Epithelial cell of proximal tubule (primary cell): ENCODE results near the gene TRERF1. TPM values are rescaled to one million over a fixed set of nuclear protein-coding genes. Genes with fewer than 3 reads are reported as not detected.
A peak's percentile ranks its signal among the peaks of the same experiment; 100 is the strongest.

Source experiments
- DNase-seq: peaks from one replicate; pipeline ENCODE4 v3.0.0-alpha.2; 2011; ENCODE audit warnings: low read depth
- H3K4me3 ChIP-seq: 2 replicates; pipeline ENCODE4 v1.5.1; 2011; ENCODE audit warnings: low read depth, mild to moderate bottlenecking, low read length
- CTCF ChIP-seq: conservative IDR thresholded peaks from 2 replicates; pipeline ENCODE4 v1.5.1; 2012; ENCODE audit warnings: low read depth, mild to moderate bottlenecking, low read length
- total RNA-seq: library from RNA; depleted of rRNA; stranded (reverse); fragments of >200 nt; gene quantifications from 2 replicates; pipeline ENCODE4 v1.2.3, GENCODE V29; 2015

TRERF1 gene
- total RNA-seq, 1 donor from 2014 or later: 2.2 TPM

- TF ChIP-seq CTCF: no peak
- H3K4me3 ChIP-seq: no peak overlapping the region
- DNase-seq: no peak
These were observed 28.5 kb downstream of the TRERF1 start for GRCh38 chr6:42423244-42423643.

DNA sequence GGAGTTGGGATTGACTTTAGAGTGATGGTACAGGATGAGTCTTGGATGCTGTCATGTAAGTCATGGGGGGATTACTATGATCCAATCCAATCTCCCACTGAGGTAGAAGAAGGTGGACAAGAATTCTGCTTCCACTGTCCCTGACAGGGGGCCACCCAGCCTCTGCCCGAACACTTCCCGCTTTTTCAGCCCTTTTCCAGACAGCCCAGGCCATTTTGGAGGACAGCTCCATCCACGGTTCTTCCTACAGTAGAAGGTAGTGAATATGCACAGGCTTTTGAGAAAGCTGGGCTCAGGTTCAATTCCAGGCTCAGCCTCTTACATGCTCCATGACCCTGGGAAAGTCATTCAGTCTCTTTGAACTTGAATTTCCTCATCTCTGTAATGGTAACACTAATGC lies 31.0 kb downstream of the TRERF1 start:
- TF ChIP-seq CTCF: no peak
- no peak overlapping the region for H3K4me3 ChIP-seq
- no peak for DNase-seq

GRCh38 chr6:42419490-42420280 lies 32.0 kb downstream of the TRERF1 start:
- TF ChIP-seq CTCF: peak; percentile 12
- H3K4me3 ChIP-seq: no peak overlapping the region
- no peak for DNase-seq

DNA sequence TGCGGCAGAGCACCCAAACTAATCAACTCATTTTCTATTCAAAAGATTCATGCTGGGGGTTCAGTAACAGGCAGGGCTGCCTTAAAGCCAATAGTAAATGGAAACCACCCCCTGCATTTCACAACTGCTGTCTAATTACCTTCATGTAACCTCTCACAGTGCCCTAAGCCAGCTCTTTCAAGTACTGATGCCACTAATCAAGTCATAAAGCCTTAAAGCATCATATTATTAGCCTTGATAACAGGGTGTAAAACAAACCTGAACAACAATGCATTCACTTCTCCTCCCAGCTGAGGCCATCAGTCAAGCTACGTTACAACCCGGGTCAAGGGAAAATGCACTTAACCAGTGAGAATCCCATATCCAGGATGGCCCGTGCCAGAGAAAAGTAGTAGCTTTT lies 33.0 kb downstream of the TRERF1 start:
- no peak for TF ChIP-seq CTCF
- no peak overlapping the region for H3K4me3 ChIP-seq
- no peak for DNase-seq

- TF ChIP-seq CTCF: no peak
- no peak for DNase-seq
- H3K4me3 ChIP-seq: no peak overlapping the region
These were observed 34.0 kb downstream of the TRERF1 start for GRCh38 chr6:42417641-42418112.

DNA sequence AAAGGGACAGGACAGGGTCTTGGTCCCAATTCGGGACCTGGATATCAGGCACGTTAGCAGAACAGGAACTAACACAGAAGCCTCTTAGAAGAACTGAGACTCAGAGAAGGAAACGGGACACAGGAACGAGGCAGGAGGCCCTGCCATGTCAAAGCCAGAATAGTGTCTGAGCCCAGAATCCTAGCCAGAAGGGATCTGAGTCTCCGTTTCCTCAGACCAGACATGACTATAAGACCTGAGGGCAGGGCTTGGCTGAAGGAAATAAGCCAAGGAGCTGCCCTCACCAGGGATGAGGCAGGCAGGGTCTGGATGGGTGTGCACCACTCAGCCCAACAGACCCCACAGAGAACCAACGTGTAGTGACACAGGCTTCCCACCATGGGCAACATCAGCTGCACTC lies 40.3 kb downstream of the TRERF1 start:
- no peak for DNase-seq
- TF ChIP-seq CTCF: no peak
- no peak overlapping the region for H3K4me3 ChIP-seq

- DNase-seq: no peak
- no peak for TF ChIP-seq CTCF
- no peak overlapping the region for H3K4me3 ChIP-seq
These were observed 40.9 kb downstream of the TRERF1 start for GRCh38 chr6:42410861-42411260.
